ENCODE measurements around the gene MYZAP.

DNA sequence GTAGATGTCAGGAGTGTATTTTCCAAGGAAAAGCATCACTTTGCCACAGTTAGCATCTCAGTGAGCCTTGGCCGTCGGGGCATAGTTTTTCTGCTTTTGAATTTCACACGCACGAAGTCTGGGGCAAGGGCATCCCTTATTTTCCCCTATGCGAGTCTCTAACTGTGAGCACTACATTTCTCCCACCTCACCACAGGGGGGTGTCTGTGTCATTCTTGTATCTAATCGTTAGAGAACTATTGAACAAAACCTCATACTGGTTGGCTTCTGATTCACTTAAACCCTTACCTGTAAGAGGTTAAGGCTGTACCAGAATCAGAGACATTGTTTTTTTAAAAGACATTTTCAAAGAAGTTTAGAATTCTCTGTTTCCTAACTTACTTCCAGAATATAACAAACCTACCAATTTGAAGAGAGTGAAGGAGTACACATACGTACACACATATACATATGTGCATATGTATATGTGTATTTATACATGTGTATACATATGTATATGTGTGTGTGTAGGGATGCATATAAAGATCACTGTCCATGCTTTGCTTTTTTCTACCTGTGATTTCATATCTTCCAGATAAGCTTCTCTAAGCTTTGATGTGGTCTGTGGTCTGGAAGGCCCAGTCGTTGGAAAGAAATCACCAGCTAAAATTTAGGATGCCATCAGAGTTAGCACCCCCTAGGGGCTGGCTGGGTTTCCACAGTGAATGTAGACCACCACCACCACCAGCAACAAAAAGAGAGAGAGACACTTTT is 49.4 kb downstream of the MYZAP start:
- TF ChIP-seq, protein P1, sequence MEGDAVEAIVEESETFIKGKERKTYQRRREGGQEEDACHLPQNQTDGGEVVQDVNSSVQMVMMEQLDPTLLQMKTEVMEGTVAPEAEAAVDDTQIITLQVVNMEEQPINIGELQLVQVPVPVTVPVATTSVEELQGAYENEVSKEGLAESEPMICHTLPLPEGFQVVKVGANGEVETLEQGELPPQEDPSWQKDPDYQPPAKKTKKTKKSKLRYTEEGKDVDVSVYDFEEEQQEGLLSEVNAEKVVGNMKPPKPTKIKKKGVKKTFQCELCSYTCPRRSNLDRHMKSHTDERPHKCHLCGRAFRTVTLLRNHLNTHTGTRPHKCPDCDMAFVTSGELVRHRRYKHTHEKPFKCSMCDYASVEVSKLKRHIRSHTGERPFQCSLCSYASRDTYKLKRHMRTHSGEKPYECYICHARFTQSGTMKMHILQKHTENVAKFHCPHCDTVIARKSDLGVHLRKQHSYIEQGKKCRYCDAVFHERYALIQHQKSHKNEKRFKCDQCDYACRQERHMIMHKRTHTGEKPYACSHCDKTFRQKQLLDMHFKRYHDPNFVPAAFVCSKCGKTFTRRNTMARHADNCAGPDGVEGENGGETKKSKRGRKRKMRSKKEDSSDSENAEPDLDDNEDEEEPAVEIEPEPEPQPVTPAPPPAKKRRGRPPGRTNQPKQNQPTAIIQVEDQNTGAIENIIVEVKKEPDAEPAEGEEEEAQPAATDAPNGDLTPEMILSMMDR (IDR thresholded peaks at IDR 0.05), result peak in 2 of 3 donors; percentile 17 to 21
- TF ChIP-seq POLR2A (IDR thresholded peaks at IDR 0.05) (no peak), POLR2AphosphoS5 (IDR thresholded peaks at IDR 0.05) (no peak)
